T-cell (primary cell): ENCODE measurements around the gene DNMT3A. TPM values are rescaled to one million over a fixed set of nuclear protein-coding genes. Genes with fewer than 3 reads are reported as not detected.
A peak's percentile ranks its signal among the peaks of the same experiment; 100 is the strongest.

ENCODE experiments used
- ATAC-seq, 4 experiments: fragments of 200-7000 bp in 3 of 4; fragments of 150-1000 bp in 1 of 4; cut with Tn5 transposase; replicated peaks in 1 of 4; 1 replicate in 3 of 4; 2 replicates in 1 of 4; pipeline ENCODE4 v1.10.0; 2021; ENCODE audit warnings: moderate library complexity in 3 of 4, mild to moderate bottlenecking in 2 of 4, moderate number of reproducible peaks in 1 of 4
- CTCF ChIA-PET, 2 donors: fragments of 300-600 bp; sonication (Branson Sonifier 250); formaldehyde crosslinking; loops; one replicate each; lab custom pipeline; 2022; ENCODE audit warnings: antibody characterized with exemption in 2 of 2; lab: Charles Lee
- POLR2A ChIA-PET, 2 donors: fragments of 300-600 bp; sonication (Branson Sonifier 250); formaldehyde crosslinking; loops; one replicate each; lab custom pipeline; 2022; ENCODE audit warnings: antibody characterized with exemption in 2 of 2; lab: Charles Lee
- DNase-seq, 35 experiments: peaks; one replicate each; pipeline versions ENCODE4 v3.0.0 to v3.0.0-alpha.2; 2013 to 2023
- H3K27ac ChIP-seq: one replicate; pipeline ENCODE4 v1.5.1; 2013; ENCODE audit warnings: low read length
- H3K27me3 ChIP-seq, 2 experiments: replicated peaks in 1 of 2; 1 replicate in 1 of 2; 2 replicates in 1 of 2; pipeline versions ENCODE4 v1.6.1 to v1.7.0; 2013; ENCODE audit warnings: low read length in 1 of 2, mixed read lengths in 1 of 2; ENCODE audit not compliant: control insufficient read depth in 2 of 2, insufficient read depth in 2 of 2; ENCODE audit errors: extremely low read depth in 1 of 2
- H3K36me3 ChIP-seq, 2 donors: 1 replicate in 1 of 2; 2 replicates in 1 of 2; pipeline versions ENCODE4 v1.6.1 to v1.7.0; 2013; ENCODE audit warnings: low read length in 1 of 2; ENCODE audit not compliant: control insufficient read depth in 2 of 2, insufficient read depth in 1 of 2; ENCODE audit errors: extremely low read depth in 1 of 2
- H3K4me1 ChIP-seq, 2 experiments: 1 replicate in 1 of 2; 2 replicates in 1 of 2; pipeline versions ENCODE4 v1.6.1 to v1.7.0; 2013; ENCODE audit warnings: low read length in 2 of 2, mixed read lengths in 1 of 2; ENCODE audit not compliant: insufficient read depth in 2 of 2, control insufficient read depth in 1 of 2; ENCODE audit errors: extremely low read depth in 1 of 2
- H3K4me3 ChIP-seq, 2 donors: 1 replicate in 1 of 2; 2 replicates in 1 of 2; pipeline versions ENCODE4 v1.5.1 to v1.7.0; 2013; ENCODE audit warnings: mild to moderate bottlenecking in 2 of 2, low read length in 1 of 2, moderate library complexity in 1 of 2; ENCODE audit not compliant: control insufficient read depth in 1 of 2; ENCODE audit errors: extremely low read depth in 1 of 2
- H3K9me3 ChIP-seq: 2 replicates; pipeline ENCODE4 v1.7.0; 2013
- H3K27ac Mint-ChIP-seq, 2 donors: one replicate each; pipeline ENCODE4 v1.8.0; 2020 to 2021; ENCODE audit warnings: mild to moderate bottlenecking in 2 of 2, mixed read lengths in 2 of 2
- H3K27me3 Mint-ChIP-seq, 2 donors: one replicate each; pipeline ENCODE4 v1.8.0; 2021 to 2022; ENCODE audit warnings: mixed read lengths in 2 of 2
- H3K36me3 Mint-ChIP-seq: one replicate; pipeline ENCODE4 v1.8.0; 2021; ENCODE audit warnings: mixed read lengths
- H3K4me1 Mint-ChIP-seq, 3 donors: one replicate each; pipeline ENCODE4 v1.8.0; 2020 to 2022; ENCODE audit warnings: mixed read lengths in 3 of 3, mild to moderate bottlenecking in 1 of 3
- H3K4me3 Mint-ChIP-seq, 3 donors: one replicate each; pipeline ENCODE4 v1.8.0; 2020 to 2022; ENCODE audit warnings: mild to moderate bottlenecking in 3 of 3, mixed read lengths in 3 of 3, moderate library complexity in 3 of 3
- H3K9me3 Mint-ChIP-seq, 3 donors: one replicate each; pipeline ENCODE4 v1.8.0; 2020 to 2022; ENCODE audit warnings: mixed read lengths in 3 of 3
- WGBS: methylation state at CpG from one replicate; pipeline ENCODE4 v1.1.5; 2013; ENCODE audit warnings: missing lambda C conversion rate; ENCODE audit not compliant: insufficient coverage; 5-methylcytosine and 5-hydroxymethylcytosine counted together
- total RNA-seq, 35 experiments: library from RNA in 6 of 35; stranded (reverse) in 6 of 35; fragments of 120-200 nt in 1 of 35; gene quantifications; one replicate each; pipeline versions ENCODE4 v1.2.1 to v1.2.4 and lab custom pipeline; 2013 to 2026

DNMT3A gene
- total RNA-seq, 5 donors from 2014 or later (not counting 1 experiment from before 2014, with no cell fraction given): 78.7 to 125 (median 93.2) TPM

DNA sequence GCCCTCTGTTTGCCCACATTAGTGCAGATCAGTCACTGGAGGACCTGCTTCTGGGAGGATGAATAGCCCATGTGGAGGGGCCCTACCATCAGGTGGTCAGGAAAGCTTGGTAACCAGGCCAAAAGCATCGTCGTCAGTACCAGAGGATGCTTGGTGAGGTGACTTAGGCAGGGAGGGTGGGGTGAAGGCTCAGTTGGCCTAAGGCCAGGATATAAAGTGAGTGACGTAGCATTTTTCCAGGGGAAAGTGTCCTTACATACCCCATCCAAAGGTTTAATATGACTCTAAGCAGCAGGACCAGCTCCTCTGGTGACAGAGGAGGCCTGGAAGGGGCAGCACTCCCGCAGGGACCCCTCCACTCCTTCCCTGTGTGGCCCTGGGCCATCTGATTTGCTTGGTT, 27.7 kb upstream of the DNMT3A start:
- H3K4me1 ChIP-seq: peaks cover 0 to 3% of the 10 kb centered on the region in 2 experiments
- no peaks in the 10 kb centered on the region for H3K36me3 Mint-ChIP-seq
- no peaks in the 10 kb centered on the region for H3K36me3 ChIP-seq
- CTCF ChIA-PET: interaction anchor here (0.5 to 0.6 kb wide), 2 partner anchors 65 to 403 kb away, joined by 3 to 4 read pairs; no protein-coding TSS in a partner anchor
- no peaks in the 10 kb centered on the region for H3K9me3 ChIP-seq
- H3K27me3 ChIP-seq: no peaks in the 10 kb centered on the region
- no peak for DNase-seq
- peaks cover 1 to 3% (median 2%) of the 10 kb centered on the region in 3 donors for H3K4me1 Mint-ChIP-seq
- no peak for ATAC-seq
- no peak overlapping the region for H3K27ac Mint-ChIP-seq
- 38% methylated on average over 1 of the region's 4 CpGs for WGBS
- H3K4me3 Mint-ChIP-seq: no peak overlapping the region
- no peaks in the 10 kb centered on the region for H3K9me3 Mint-ChIP-seq
- no peak overlapping the region for H3K27ac ChIP-seq
- no peak overlapping the region for H3K4me3 ChIP-seq
- POLR2A ChIA-PET: interaction anchor here in 1 of 2 donors (0.5 kb wide), 1 partner anchor 672 kb away, joined by 4 read pairs; no protein-coding TSS in a partner anchor
- no peaks in the 10 kb centered on the region for H3K27me3 Mint-ChIP-seq

DNA sequence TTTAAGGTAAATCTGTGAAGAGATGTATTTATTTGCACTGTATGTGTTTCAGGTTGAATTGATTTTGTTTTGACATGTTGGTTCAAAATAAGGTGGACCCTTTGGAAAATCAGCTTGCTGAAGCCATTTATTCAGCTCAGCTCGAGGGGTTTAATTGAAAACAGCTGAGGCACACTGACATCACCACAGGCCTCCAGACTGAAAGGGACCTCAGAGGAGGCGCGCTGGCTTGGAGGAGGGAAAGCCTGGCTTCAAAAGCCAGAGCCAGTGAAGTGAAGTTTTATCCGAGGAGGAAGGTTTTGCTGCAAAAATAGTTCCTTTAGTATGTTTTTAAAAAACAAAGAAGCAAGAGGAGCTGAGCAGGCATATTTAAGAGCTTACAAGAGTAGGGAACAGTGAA, 26.9 kb upstream of the DNMT3A start:
- no peaks in the 10 kb centered on the region for H3K27me3 Mint-ChIP-seq
- no peak overlapping the region for H3K4me3 ChIP-seq
- no peaks in the 10 kb centered on the region for H3K36me3 ChIP-seq
- no peaks in the 10 kb centered on the region for H3K9me3 Mint-ChIP-seq
- H3K4me1 Mint-ChIP-seq: peaks cover 4 to 10% (median 9%) of the 10 kb centered on the region in 3 donors
- H3K27ac Mint-ChIP-seq: no peak overlapping the region
- no peaks in the 10 kb centered on the region for H3K36me3 Mint-ChIP-seq
- no peak overlapping the region for H3K27ac ChIP-seq
- no peak overlapping the region for H3K4me3 Mint-ChIP-seq
- ChIA-PET CTCF (no interaction called here), POLR2A (no interaction called here)
- no peaks in the 10 kb centered on the region for H3K27me3 ChIP-seq
- no peaks in the 10 kb centered on the region for H3K9me3 ChIP-seq
- no peak for DNase-seq
- ATAC-seq: no peak
- peaks cover 0 to 6% of the 10 kb centered on the region in 2 experiments for H3K4me1 ChIP-seq
- 97% methylated on average over 4 of the region's 4 CpGs for WGBS

DNA sequence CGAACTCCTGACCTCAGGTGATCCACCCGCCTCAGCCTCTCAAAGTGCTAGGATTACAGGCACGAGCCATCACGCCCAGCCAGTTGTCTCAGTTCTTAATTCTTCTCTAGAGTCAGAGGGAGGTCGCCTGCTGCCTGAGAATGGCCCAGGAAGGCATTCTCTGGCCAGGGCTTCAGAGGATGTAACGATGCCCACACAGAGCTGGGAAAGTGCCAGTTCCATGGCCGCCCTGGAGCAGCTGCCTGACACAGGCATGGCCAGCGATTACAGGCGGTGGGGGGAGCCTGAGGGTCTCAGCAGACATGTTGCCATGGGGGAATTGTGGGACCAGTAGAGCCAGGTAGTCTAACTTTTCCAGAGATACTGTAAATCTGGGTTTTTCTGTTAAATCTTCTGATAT, 25.6 kb upstream of the DNMT3A start:
- POLR2A ChIA-PET: no interaction called here
- H3K36me3 Mint-ChIP-seq: no peaks in the 10 kb centered on the region
- no peak for ATAC-seq

DNA sequence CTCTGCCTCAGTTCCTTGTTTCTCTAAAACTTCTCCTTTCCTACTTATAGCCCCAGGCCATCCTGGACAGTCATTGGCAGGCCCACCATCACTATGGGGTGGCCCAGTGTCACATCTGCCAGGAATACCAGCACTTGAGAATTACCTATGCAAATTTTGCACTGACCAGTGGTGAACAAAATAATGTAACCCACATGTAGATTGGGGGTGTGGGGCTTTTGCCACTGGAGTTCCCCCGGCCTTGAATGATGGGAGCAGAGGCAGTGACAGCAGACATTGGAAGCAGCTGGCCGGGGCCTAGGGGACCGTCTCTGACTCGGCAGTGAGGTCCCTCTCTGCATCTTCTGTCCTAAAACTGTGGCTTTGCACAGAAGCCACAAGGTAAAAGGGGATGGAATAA, 24.9 kb upstream of the DNMT3A start:
- DNase-seq: no peak
- no peak overlapping the region for H3K27ac ChIP-seq
- Mint-ChIP-seq H3K27ac (no peak overlapping the region), H3K4me1 (peaks cover 16 to 24% (median 23%) of the 10 kb centered on the region in 3 donors), H3K27me3 (no peaks in the 10 kb centered on the region), H3K36me3 (no peaks in the 10 kb centered on the region), H3K4me3 (no peak overlapping the region), H3K9me3 (no peaks in the 10 kb centered on the region)
- peaks cover 4 to 24% of the 10 kb centered on the region in 2 experiments for H3K4me1 ChIP-seq
- 100% methylated on average over 2 of the region's 4 CpGs for WGBS
- ChIA-PET POLR2A (no interaction called here), CTCF (interaction anchor here in 1 of 2 donors (0.6 kb wide), 1 partner anchor 206 kb away, joined by 4 read pairs; no protein-coding TSS in a partner anchor)
- no peaks in the 10 kb centered on the region for H3K27me3 ChIP-seq
- no peak overlapping the region for H3K4me3 ChIP-seq
- no peak for ATAC-seq
- H3K9me3 ChIP-seq: no peaks in the 10 kb centered on the region
- no peaks in the 10 kb centered on the region for H3K36me3 ChIP-seq

More for the DNA sequence above, 25.6 kb upstream of the DNMT3A start:
- Mint-ChIP-seq H3K27me3 (no peaks in the 10 kb centered on the region), H3K4me3 (no peak overlapping the region), H3K4me1 (peaks cover 13 to 20% (median 18%) of the 10 kb centered on the region in 3 donors), H3K27ac (no peak overlapping the region), H3K9me3 (no peaks in the 10 kb centered on the region)
- CTCF ChIA-PET: no interaction called here
- Histone ChIP-seq H3K27ac (no peak overlapping the region), H3K27me3 (no peaks in the 10 kb centered on the region), H3K4me3 (no peak overlapping the region), H3K9me3 (no peaks in the 10 kb centered on the region), H3K4me1 (peaks cover under 1 to 18% of the 10 kb centered on the region in 2 experiments), H3K36me3 (no peaks in the 10 kb centered on the region)
- DNase-seq: no peak
- 82% methylated on average over 6 of the region's 9 CpGs for WGBS

DNA sequence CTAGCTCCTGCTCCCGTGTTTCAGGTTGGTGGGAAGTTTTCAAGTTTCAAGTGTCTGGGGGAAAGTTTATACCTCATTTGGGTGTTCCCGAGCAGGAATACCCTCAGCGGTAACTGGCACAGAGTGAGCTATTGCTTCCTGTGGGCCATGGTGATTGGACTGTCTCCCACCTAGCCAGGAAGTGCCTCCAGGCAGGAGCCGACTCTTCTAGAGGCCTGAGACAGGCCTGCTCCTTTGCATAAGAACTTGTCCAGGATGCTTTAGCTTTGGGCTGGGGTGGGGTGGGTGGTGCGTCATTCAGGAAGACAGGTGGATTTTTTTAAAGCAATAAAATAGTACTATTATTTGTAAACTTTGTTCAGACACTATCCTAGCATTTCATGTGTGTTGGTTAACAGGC, 23.5 kb upstream of the DNMT3A start:
- no peaks in the 10 kb centered on the region for H3K27me3 ChIP-seq
- H3K27ac ChIP-seq: no peak overlapping the region
- peaks cover 15 to 26% (median 25%) of the 10 kb centered on the region in 3 donors for H3K4me1 Mint-ChIP-seq
- no peak overlapping the region for H3K4me3 Mint-ChIP-seq
- 95% methylated on average over 2 of the region's 5 CpGs for WGBS
- H3K36me3 ChIP-seq: no peaks in the 10 kb centered on the region
- peaks cover 5 to 28% of the 10 kb centered on the region in 2 experiments for H3K4me1 ChIP-seq
- POLR2A ChIA-PET: interaction anchor here in 1 of 2 donors (0.6 kb wide), 1 partner anchor 837 kb away, joined by 7 read pairs; no protein-coding TSS in a partner anchor
- H3K27ac Mint-ChIP-seq: no peak overlapping the region
- H3K9me3 Mint-ChIP-seq: no peaks in the 10 kb centered on the region
- H3K4me3 ChIP-seq: no peak overlapping the region
- CTCF ChIA-PET: interaction anchor here in 1 of 2 donors (0.6 to 1.1 kb wide), 2 partner anchors 11 to 38 kb away, joined by 3 to 4 read pairs; no protein-coding TSS in a partner anchor
- no peak for ATAC-seq
- no peaks in the 10 kb centered on the region for H3K36me3 Mint-ChIP-seq
- no peak for DNase-seq
- H3K27me3 Mint-ChIP-seq: no peaks in the 10 kb centered on the region
- H3K9me3 ChIP-seq: no peaks in the 10 kb centered on the region

DNA sequence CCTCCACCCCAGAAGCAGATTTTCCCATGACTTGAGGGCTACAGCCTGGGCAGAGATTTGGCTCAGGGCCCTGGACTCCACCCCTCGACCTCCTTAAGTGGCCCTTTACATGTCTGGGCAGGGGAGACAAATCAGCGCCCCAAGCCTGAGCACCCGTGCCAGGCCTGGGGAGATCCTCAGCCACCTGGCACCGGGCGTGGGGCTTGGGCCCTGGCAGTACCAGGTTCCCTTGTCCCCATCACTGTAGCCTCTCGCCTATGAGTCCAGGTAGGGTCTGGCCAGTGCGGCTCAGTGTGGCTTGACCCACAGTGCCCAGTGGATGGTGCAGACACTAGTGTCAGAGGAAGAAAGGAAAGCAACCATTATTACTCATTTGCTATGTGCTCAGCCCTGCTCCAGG, 22.0 kb upstream of the DNMT3A start:
- Mint-ChIP-seq H3K4me3 (peak overlapping the region; percentile 28 to 92 (median 41)), H3K9me3 (no peaks in the 10 kb centered on the region), H3K36me3 (no peaks in the 10 kb centered on the region), H3K27ac (peak overlapping the region in 1 of 2 donors; percentile 15), H3K4me1 (peaks cover 15 to 26% (median 25%) of the 10 kb centered on the region in 3 donors), H3K27me3 (no peaks in the 10 kb centered on the region)
- WGBS: 98% methylated on average over 5 of the region's 7 CpGs
- H3K36me3 ChIP-seq: no peaks in the 10 kb centered on the region
- DNase-seq (no peak), ATAC-seq (no peak)
- no peaks in the 10 kb centered on the region for H3K9me3 ChIP-seq
- ChIA-PET CTCF (interaction anchor here in 1 of 2 donors (0.5 to 2.2 kb wide), 2 partner anchors 13 to 157 kb away, joined by 4 to 55 read pairs; no protein-coding TSS in a partner anchor), POLR2A (interaction anchor here in 1 of 2 donors (1.1 kb wide), 1 partner anchor 9 kb away, joined by 17 read pairs; no protein-coding TSS in a partner anchor)
- H3K27ac ChIP-seq: no peak overlapping the region
- peaks cover 5 to 28% of the 10 kb centered on the region in 2 experiments for H3K4me1 ChIP-seq
- H3K4me3 ChIP-seq: no peak overlapping the region
- H3K27me3 ChIP-seq: no peaks in the 10 kb centered on the region
